GM23248 (cell line): Measurements from ENCODE around the gene EHBP1.

Source experiments
- EZH2 ChIP-seq: fragments of 200-600 bp; sonication (generic); IDR thresholded peaks from 2 replicates; pipeline ENCODE4 v1.6.1; 2018; ENCODE audit warnings: antibody characterized with exemption, mild to moderate bottlenecking; ENCODE audit not compliant: insufficient read depth, poor library complexity, severe bottlenecking
- EZH2phosphoT487 ChIP-seq: fragments of 200-600 bp; sonication (generic); IDR thresholded peaks from 2 replicates; pipeline ENCODE4 v1.6.1; 2018; ENCODE audit warnings: antibody characterized with exemption, moderate library complexity, mild to moderate bottlenecking, low read depth; ENCODE audit not compliant: insufficient read depth

GRCh38 chr2:63047321-63048279 lies 342.1 kb downstream of the EHBP1 start:
- TF ChIP-seq EZH2 = no peak
- no peak for TF ChIP-seq EZH2phosphoT487
